Activated T-cell treated with anti-CD3 and anti-CD28 coated beads, Interleukin-2, amount 50 U/mL, for 1 hour (primary cell): ENCODE results near the gene MANBA.
"Not testable (repeated sequence)": the region's sequence is repeated elsewhere in the genome, so short reads cannot be mapped to it uniquely, and the experiment has no call there.

Experiments
- DNase-seq: peaks from one replicate; pipeline ENCODE4 v3.0.0-alpha.2; 2020

MANBA gene

GRCh38 chr4:102718833-102719575 is 41.8 kb downstream of the MANBA start:
- not testable (repeated sequence) for DNase-seq

DNA sequence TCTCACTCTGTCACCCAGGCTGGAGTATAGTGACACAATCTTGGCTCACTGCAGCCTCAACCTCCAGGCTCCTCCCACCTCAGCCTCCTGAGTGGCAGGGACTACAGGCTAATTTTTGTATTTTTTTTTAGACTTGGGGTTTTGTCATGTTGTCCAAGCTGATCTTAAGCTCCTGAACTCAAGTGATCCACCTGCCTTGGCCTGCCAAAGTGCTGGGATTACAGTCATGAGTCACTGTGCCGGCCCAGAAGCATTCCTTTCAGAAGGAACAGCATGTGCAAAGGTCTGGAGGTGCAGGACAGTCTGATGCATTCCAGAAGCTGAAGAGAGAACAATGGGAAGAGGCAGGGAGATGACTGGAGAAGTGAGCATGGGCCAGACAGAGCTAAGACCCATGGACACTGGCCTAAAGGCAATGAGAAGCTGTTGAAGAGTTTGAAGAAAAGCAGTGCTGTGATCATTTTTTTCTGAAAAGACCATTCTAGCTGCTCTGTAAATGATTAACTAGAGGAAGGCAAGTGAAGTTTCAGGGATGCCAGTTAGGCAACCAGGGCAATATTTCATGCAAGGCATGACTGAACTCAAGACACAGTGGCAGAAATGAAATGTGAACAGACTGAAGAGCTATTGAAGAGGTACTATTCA is 43.2 kb downstream of the MANBA start:
- no peak for DNase-seq

DNA sequence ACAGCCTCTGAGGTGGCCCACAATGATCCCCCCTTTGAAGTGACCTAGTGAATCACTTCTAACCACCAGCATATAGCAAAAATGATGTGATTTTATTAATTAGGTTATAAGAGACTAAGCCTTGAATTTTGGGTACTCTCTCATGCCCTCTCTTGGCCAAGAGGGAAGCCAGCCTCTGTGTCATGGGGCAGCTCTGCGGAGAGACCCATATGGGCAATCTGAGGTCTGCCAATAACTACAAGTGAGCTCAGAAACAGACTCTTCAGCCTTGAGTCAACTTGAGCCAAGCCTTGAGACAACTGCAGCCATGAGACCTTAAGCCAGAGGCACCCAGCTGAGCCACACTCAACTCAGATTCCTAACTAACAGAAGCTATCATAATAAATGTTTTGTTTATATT is 45.7 kb downstream of the MANBA start:
- DNase-seq, result no peak

- DNase-seq, result not testable (repeated sequence)
Measured at GRCh38 chr4:102713774-102714173, 47.0 kb downstream of the MANBA start.

DNA sequence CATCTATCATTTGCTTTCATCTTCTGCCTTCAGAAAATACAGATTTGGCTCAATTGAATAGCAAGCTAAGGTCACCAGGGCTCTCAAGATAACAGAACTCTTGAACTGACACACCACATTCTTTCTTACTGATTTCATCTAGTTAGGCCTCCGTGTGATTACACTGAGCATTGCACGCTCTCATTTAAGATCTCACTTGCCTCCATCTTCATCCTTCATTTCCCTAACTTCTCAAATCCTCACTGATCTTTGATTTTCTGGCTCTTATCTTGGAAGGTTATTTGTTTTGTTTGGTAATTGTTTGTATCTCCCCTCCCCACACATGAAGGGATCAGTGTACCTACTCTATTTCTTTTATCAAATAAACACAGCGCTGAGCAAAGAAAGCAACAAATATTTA is 47.7 kb downstream of the MANBA start:
- DNase-seq, result no peak

GRCh38 chr4:102710986-102711385 is 49.8 kb downstream of the MANBA start:
- no peak for DNase-seq

- DNase-seq, result not testable (repeated sequence)
Measured at GRCh38 chr4:102709060-102709459, 51.7 kb downstream of the MANBA start.

DNA sequence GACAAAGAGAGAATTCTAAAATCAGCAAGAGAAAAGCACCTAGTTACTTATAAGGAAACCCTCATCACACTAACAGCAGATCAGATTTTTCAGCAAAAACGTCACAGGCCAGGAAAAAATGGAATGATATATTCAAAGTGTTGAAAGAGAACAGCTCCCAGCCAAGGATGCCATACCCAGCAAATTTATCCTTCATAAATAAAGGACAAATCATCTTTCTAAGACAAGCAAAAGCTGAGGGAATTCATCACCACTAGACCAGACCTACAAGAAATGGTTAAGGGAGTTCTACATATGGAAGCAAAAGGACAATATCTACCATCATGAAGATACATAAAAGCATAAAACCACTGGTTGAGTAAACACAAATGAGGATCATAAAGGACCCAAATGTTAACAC is 53.6 kb downstream of the MANBA start:
- DNase-seq, result no peak

- DNase-seq, result no peak
Measured at GRCh38 chr4:102705391-102705935, 55.3 kb downstream of the MANBA start.

GRCh38 chr4:102696758-102697157 is 64.0 kb downstream of the MANBA start:
- no peak for DNase-seq

GRCh38 chr4:102694791-102695190 is 66.0 kb downstream of the MANBA start:
- no peak for DNase-seq

DNA sequence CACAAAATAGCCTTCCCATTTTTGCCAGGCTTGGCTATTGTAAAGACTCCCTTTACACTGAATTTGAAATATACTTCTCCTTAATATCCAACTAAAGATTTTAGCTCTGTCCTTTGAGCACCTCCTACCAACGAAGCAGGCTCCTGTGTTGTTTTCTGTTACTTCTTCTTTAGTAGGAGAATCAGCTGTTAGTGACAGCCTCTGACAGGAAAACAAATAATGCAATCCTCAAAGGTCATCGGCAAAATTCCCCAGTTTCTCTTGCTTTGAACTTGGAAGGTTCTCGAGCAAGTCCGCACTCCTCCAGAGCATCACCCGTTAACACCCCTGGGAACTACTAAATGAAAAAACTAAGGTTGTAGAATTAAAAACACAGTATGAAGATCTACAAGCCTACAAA is 66.9 kb downstream of the MANBA start:
- no peak for DNase-seq

- no peak for DNase-seq
Measured at GRCh38 chr4:102693262-102693850, 67.4 kb downstream of the MANBA start.

- DNase-seq, result no peak
Measured at GRCh38 chr4:102692474-102692873, 68.3 kb downstream of the MANBA start.

- DNase-seq, result no peak
Measured at GRCh38 chr4:102687982-102688433, 72.8 kb downstream of the MANBA start.

GRCh38 chr4:102687373-102687981 is 73.3 kb downstream of the MANBA start:
- DNase-seq, result no peak

DNA sequence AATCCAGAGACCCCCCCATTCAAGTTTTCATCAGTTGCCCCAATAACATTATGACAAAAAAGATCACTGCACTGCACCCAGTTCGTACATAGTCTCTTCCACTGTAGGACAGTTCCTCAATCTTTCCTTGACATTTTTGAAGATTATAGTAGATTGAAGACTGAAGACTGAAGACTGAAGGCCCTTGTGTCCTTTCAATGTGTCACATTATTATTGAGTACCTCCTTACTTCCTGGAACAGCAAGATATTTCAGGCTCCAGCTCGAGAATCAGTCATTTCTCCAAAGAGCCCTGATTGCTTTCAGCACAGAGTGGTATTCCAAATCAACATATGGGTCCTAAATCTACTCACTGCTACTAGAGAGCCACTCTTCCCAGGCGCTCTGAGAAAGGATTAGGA is 75.0 kb downstream of the MANBA start:
- no peak for DNase-seq

- no peak for DNase-seq
Measured at GRCh38 chr4:102684610-102685052, 76.1 kb downstream of the MANBA start.

- DNase-seq, result no peak
Measured at GRCh38 chr4:102683881-102684609, 76.7 kb downstream of the MANBA start.

- DNase-seq, result no peak
Measured at GRCh38 chr4:102678695-102679335, 82.0 kb downstream of the MANBA start.

DNA sequence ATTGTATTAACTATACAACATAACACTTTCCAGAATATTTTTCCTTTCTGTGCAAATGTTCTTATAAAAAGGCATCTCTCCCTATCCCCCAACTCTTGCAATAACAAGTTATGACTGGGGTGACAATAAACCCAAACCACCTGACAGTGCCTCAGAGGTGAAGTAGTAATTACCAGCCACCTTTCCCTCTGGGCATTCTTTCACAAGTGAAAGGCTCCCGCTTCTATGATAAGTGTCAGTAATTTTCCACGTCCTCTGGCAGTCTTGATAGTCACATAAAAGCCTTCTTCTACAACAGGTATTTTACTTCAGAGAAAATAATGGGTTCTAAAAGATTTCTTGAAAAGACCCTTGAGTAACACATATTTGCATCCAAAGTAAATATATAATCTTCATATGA is 82.7 kb downstream of the MANBA start:
- DNase-seq, result no peak

DNA sequence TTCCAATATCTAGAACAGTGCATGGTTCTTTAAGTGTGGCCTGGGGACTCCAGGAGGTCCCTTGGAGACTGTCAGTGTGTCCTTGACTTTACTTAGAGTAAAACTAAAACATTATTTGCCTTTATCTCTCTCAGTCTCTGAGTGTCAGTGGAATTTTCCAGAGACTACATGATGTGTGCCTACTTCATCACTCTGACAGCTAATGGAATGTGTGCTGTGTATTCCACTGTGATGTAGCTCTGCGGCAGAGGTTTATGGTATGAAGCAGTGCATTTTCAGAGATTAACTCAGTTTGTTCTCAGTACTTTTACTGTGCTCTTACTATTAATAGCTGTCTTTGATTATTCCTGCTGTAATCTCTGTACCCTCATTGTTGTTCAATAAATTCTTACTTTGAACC is 85.6 kb downstream of the MANBA start:
- no peak for DNase-seq
